ENCODE results near the gene BBOF1. TPM values are rescaled to one million over a fixed set of nuclear protein-coding genes. Genes with fewer than 3 reads are reported as not detected.

BBOF1 gene
- total RNA-seq, 1 donor from 2014 or later: 8.4 TPM

GRCh38 chr14:74049876-74050495 lies 30.8 kb downstream of the BBOF1 start:
- peaks cover 2% of the 10 kb centered on the region for H3K36me3 Mint-ChIP-seq
- H3K4me1 Mint-ChIP-seq: no peaks in the 10 kb centered on the region
- no peak for TF ChIP-seq CTCF (IDR thresholded peaks at IDR 0.05; ENCODE audit: unreplicated experiment)
- no peak overlapping the region for H3K4me3 Mint-ChIP-seq
- H3K9me3 Mint-ChIP-seq: no peaks in the 10 kb centered on the region
- no peaks in the 10 kb centered on the region for H3K27me3 Mint-ChIP-seq (ENCODE audit: low read depth)
- no peak overlapping the region for H3K27ac Mint-ChIP-seq
- DNase-seq (ENCODE audit: low spot score in 2 of 2, unreplicated experiment in 2 of 2): no peak

- no peak overlapping the region for H3K4me3 Mint-ChIP-seq
- H3K27me3 Mint-ChIP-seq (ENCODE audit: low read depth): no peaks in the 10 kb centered on the region
- DNase-seq (ENCODE audit: low spot score in 2 of 2, unreplicated experiment in 2 of 2): no peak
- no peaks in the 10 kb centered on the region for H3K9me3 Mint-ChIP-seq
- H3K27ac Mint-ChIP-seq: no peak overlapping the region
- no peaks in the 10 kb centered on the region for H3K4me1 Mint-ChIP-seq
- H3K36me3 Mint-ChIP-seq: peaks cover 28% of the 10 kb centered on the region
- TF ChIP-seq CTCF (IDR thresholded peaks at IDR 0.05; ENCODE audit: unreplicated experiment): no peak
Observed at GRCh38 chr14:74062809-74063150, 43.6 kb downstream of the BBOF1 start.

GRCh38 chr14:74064426-74064825 lies 45.3 kb downstream of the BBOF1 start:
- H3K9me3 Mint-ChIP-seq: no peaks in the 10 kb centered on the region
- no peak overlapping the region for H3K27ac Mint-ChIP-seq
- no peaks in the 10 kb centered on the region for H3K4me1 Mint-ChIP-seq
- no peak for TF ChIP-seq CTCF (IDR thresholded peaks at IDR 0.05; ENCODE audit: unreplicated experiment)
- peaks cover 24% of the 10 kb centered on the region for H3K36me3 Mint-ChIP-seq
- no peak overlapping the region for H3K4me3 Mint-ChIP-seq
- no peaks in the 10 kb centered on the region for H3K27me3 Mint-ChIP-seq (ENCODE audit: low read depth)
- no peak for DNase-seq (ENCODE audit: low spot score in 2 of 2, unreplicated experiment in 2 of 2)

- Mint-ChIP-seq H3K9me3 (no peaks in the 10 kb centered on the region), H3K36me3 (peaks cover 21% of the 10 kb centered on the region), H3K4me1 (no peaks in the 10 kb centered on the region), H3K4me3 (no peak overlapping the region), H3K27ac (no peak overlapping the region), H3K27me3 (ENCODE audit: low read depth) (no peaks in the 10 kb centered on the region)
- no peak for DNase-seq (ENCODE audit: low spot score in 2 of 2, unreplicated experiment in 2 of 2)
- no peak for TF ChIP-seq CTCF (IDR thresholded peaks at IDR 0.05; ENCODE audit: unreplicated experiment)
Observed at GRCh38 chr14:74064883-74065282, 45.7 kb downstream of the BBOF1 start.

- no peak overlapping the region for H3K4me3 Mint-ChIP-seq
- no peak for TF ChIP-seq CTCF (IDR thresholded peaks at IDR 0.05; ENCODE audit: unreplicated experiment)
- no peaks in the 10 kb centered on the region for H3K27me3 Mint-ChIP-seq (ENCODE audit: low read depth)
- DNase-seq (ENCODE audit: low spot score in 2 of 2, unreplicated experiment in 2 of 2): no peak
- no peaks in the 10 kb centered on the region for H3K9me3 Mint-ChIP-seq
- H3K36me3 Mint-ChIP-seq: peaks cover 23% of the 10 kb centered on the region
- no peak overlapping the region for H3K27ac Mint-ChIP-seq
- H3K4me1 Mint-ChIP-seq: no peaks in the 10 kb centered on the region
Observed at GRCh38 chr14:74065746-74066575, 46.8 kb downstream of the BBOF1 start.
